ENCODE measurements around the gene LRRC8D. TPM values are rescaled to one million over a fixed set of nuclear protein-coding genes. Genes with fewer than 3 reads are reported as not detected.

The LRRC8D gene
- total RNA-seq, 1 experiment from 2014 or later: 43.3 TPM

DNA sequence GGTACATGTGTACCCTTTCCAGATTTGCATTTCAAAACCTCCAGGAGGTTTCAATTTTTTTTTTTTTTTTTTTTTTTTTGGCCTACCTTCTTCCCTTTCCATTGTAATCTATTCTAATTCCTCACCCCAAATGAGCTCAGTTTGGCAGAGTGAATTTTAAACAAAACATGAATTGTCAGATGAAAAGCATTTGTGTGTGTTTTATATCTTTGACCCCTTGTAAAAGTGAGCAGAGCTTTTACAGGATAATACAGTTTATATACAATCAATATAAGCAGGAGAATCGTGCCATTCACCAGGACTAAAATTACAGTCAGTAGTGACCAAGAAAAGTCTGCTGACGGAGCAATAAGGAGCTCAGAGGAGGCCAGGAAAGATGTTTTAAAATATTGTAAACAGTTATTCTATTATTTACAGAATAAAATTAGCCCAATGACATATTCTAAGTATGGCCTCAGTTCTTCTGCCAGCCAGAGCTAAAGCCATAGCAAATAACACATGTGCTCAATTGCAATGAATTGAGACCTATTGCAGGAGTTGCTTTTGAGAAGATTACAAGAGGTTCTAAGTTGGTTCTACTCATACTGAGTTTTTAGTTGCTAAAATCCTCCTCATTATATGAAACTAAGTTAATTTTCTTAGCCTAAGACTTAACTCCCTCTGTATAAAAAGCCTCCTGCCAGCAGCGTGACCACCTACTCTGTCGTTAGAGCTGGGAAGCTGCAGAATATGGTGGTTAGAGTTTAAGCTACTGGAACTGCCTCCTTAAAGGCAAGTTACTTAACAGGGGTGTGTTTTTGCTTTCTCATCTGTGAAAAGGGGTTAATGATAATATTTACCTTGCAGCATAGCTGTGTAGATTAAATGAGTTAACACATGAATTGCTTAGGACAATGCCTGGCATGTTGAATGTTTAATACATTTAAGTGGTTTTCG, 123.3 kb downstream of the LRRC8D start:
- no peak overlapping the region for H3K4me3 ChIP-seq (ENCODE audit: low read depth in 2 of 2, low read length in 2 of 2)
- no peak for DNase-seq (ENCODE audit: low read depth, low spot score)
- BruUV-seq (replicated peaks): TSS peak; percentile 45
- no peak for ATAC-seq
- H3K4me1 ChIP-seq (ENCODE audit: control insufficient read depth, insufficient read depth, low read length): no peaks in the 10 kb centered on the region
- H3K27me3 ChIP-seq (ENCODE audit: control insufficient read depth, insufficient read depth, low read length): no peaks in the 10 kb centered on the region
- H3K9me3 ChIP-seq (ENCODE audit: control insufficient read depth, insufficient read depth, low read depth, low read length): no peaks in the 10 kb centered on the region
- intact Hi-C loops (cut with micrococcal nuclease; ENCODE audit: unreplicated experiment): no loop called here
- no peak overlapping the region for H3K27ac ChIP-seq (ENCODE audit: low read length)
- CTCF ChIA-PET: no interaction called here
- in situ Hi-C loops (cut with HindIII; ENCODE audit: low pct_unique_long_range_greater_than_20kb, low sequenced_read_pairs): no loop called here
- no peaks in the 10 kb centered on the region for H3K36me3 ChIP-seq (ENCODE audit: control insufficient read depth, insufficient read depth, low read length)
- TF ChIP-seq, protein P1, sequence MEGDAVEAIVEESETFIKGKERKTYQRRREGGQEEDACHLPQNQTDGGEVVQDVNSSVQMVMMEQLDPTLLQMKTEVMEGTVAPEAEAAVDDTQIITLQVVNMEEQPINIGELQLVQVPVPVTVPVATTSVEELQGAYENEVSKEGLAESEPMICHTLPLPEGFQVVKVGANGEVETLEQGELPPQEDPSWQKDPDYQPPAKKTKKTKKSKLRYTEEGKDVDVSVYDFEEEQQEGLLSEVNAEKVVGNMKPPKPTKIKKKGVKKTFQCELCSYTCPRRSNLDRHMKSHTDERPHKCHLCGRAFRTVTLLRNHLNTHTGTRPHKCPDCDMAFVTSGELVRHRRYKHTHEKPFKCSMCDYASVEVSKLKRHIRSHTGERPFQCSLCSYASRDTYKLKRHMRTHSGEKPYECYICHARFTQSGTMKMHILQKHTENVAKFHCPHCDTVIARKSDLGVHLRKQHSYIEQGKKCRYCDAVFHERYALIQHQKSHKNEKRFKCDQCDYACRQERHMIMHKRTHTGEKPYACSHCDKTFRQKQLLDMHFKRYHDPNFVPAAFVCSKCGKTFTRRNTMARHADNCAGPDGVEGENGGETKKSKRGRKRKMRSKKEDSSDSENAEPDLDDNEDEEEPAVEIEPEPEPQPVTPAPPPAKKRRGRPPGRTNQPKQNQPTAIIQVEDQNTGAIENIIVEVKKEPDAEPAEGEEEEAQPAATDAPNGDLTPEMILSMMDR (IDR thresholded peaks at IDR 0.05): no peak
- TF ChIP-seq TCF7L2 (IDR thresholded peaks at IDR 0.05; ENCODE audit: low read depth, low read length): no peak
- POLR2A ChIA-PET: interaction anchor here (0.6 kb wide), 1 partner anchor 17 kb away, joined by 9 read pairs; no protein-coding TSS in a partner anchor

DNA sequence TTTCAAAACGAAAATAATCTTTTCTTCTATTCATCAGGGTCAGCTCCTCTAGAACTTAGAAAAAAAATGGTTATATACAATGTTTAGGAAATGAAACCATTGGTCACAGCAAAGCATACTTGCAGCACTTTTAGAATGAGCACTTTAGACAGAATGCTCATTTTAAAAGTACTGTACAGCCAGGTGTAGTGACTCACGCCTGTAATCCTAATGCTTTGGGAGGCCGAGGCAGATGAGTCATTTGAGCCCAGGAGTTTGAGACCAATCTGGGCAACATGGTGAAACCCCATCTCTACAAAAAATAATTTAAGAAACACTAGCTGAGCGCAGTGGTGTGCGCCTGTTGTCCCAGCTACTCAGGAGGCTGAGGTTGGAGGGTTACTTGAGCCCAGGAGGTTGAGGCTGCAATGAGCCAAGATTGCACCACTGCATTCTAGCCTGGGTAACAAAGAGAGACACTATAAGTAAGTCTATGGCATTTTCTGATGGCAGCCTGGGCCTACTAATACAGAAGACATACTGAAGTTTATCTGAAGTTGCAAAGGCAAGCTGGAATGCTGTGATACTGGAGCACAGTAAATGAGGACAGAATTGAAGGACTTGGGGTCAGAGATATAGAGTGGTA, 125.1 kb downstream of the LRRC8D start:
- CTCF ChIA-PET: no interaction called here
- DNase-seq (ENCODE audit: low read depth, low spot score) (no peak), ATAC-seq (no peak)
- H3K9me3 ChIP-seq (ENCODE audit: control insufficient read depth, insufficient read depth, low read depth, low read length): no peaks in the 10 kb centered on the region
- no peaks in the 10 kb centered on the region for H3K36me3 ChIP-seq (ENCODE audit: control insufficient read depth, insufficient read depth, low read length)
- H3K27me3 ChIP-seq (ENCODE audit: control insufficient read depth, insufficient read depth, low read length): no peaks in the 10 kb centered on the region
- H3K4me1 ChIP-seq (ENCODE audit: control insufficient read depth, insufficient read depth, low read length): no peaks in the 10 kb centered on the region
- in situ Hi-C loops (cut with HindIII; ENCODE audit: low pct_unique_long_range_greater_than_20kb, low sequenced_read_pairs): no loop called here
- intact Hi-C loops (cut with micrococcal nuclease; ENCODE audit: unreplicated experiment): no loop called here
- BruUV-seq (replicated peaks): no TSS peak
- TF ChIP-seq, protein P2, sequence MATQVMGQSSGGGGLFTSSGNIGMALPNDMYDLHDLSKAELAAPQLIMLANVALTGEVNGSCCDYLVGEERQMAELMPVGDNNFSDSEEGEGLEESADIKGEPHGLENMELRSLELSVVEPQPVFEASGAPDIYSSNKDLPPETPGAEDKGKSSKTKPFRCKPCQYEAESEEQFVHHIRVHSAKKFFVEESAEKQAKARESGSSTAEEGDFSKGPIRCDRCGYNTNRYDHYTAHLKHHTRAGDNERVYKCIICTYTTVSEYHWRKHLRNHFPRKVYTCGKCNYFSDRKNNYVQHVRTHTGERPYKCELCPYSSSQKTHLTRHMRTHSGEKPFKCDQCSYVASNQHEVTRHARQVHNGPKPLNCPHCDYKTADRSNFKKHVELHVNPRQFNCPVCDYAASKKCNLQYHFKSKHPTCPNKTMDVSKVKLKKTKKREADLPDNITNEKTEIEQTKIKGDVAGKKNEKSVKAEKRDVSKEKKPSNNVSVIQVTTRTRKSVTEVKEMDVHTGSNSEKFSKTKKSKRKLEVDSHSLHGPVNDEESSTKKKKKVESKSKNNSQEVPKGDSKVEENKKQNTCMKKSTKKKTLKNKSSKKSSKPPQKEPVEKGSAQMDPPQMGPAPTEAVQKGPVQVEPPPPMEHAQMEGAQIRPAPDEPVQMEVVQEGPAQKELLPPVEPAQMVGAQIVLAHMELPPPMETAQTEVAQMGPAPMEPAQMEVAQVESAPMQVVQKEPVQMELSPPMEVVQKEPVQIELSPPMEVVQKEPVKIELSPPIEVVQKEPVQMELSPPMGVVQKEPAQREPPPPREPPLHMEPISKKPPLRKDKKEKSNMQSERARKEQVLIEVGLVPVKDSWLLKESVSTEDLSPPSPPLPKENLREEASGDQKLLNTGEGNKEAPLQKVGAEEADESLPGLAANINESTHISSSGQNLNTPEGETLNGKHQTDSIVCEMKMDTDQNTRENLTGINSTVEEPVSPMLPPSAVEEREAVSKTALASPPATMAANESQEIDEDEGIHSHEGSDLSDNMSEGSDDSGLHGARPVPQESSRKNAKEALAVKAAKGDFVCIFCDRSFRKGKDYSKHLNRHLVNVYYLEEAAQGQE (IDR thresholded peaks at IDR 0.05; ENCODE audit: insufficient read depth in 1 of 2, low read depth in 2 of 2, low read length in 1 of 2): no peak
- TF ChIP-seq POLR2AphosphoS5 (IDR thresholded peaks at IDR 0.05; ENCODE audit: low read depth, low read length) (no peak), SIN3A (IDR thresholded peaks at IDR 0.05; ENCODE audit: borderline replicate concordance, insufficient read depth, low read depth, low read length) (no peak), TCF7L2 (IDR thresholded peaks at IDR 0.05; ENCODE audit: low read depth, low read length) (no peak)
- TF ChIP-seq, protein P1 (IDR thresholded peaks at IDR 0.05): no peak
- POLR2A ChIA-PET: interaction anchor here (0.6 kb wide), 1 partner anchor 27 kb away, joined by 16 read pairs; no protein-coding TSS in a partner anchor
- no peak overlapping the region for H3K4me3 ChIP-seq (ENCODE audit: low read depth in 2 of 2, low read length in 2 of 2)
- H3K27ac ChIP-seq (ENCODE audit: low read length): no peak overlapping the region

Measured in Panc1 (cell line).